HG03432 (cell line): ENCODE results near the gene TSSK2.

Source experiments
- ATAC-seq: cut with Tn5 transposase; IDR thresholded peaks from one replicate; pipeline ENCODE4 v1.9.1; 2021; ENCODE audit warnings: mild to moderate bottlenecking, moderate library complexity; ENCODE audit not compliant: unreplicated experiment

The TSSK2 gene

GRCh38 chr22:19122752-19123492 lies 8.2 kb upstream of the TSSK2 start:
- ATAC-seq: no peak

GRCh38 chr22:19123936-19124335 lies 7.2 kb upstream of the TSSK2 start:
- ATAC-seq: no peak

DNA sequence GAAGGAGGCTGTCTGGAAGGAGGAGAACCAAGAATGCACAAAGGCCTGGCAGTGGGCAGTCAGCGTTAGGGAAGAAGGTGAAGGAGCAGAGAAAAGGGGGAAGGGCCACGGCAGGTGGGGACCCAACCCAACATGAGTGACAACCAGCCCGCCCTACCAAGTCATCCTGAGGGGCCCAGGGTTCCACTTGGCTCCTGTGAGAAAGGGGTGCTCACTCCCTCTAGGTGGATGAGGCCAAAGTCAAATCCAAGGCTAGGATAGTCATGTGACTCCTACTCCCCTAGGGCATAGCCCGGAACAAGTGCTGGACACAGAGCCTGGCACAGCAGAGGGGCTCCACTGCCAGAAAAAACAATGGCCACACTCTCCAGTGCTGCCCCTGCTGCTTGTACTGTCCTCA lies 6.7 kb upstream of the TSSK2 start:
- ATAC-seq: no peak

DNA sequence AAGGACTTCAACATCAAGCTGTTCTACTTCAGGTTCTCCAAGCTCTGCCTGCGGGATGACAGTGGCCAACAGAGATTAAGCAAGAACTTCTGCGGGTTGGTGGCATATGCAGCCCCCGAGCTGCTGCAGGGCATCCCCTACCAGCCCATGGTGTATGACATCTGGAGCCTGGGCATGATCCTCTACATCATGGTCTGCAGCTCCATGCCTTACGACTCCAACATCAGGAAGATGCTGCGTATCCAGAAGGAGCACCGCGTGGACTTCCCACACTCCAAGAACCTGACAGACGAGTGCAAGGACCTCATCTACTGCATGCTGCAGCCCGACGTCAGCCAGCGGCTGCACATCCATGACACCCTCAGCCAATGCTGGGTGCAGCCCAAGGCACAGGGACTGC lies 6.1 kb upstream of the TSSK2 start:
- no peak for ATAC-seq

DNA sequence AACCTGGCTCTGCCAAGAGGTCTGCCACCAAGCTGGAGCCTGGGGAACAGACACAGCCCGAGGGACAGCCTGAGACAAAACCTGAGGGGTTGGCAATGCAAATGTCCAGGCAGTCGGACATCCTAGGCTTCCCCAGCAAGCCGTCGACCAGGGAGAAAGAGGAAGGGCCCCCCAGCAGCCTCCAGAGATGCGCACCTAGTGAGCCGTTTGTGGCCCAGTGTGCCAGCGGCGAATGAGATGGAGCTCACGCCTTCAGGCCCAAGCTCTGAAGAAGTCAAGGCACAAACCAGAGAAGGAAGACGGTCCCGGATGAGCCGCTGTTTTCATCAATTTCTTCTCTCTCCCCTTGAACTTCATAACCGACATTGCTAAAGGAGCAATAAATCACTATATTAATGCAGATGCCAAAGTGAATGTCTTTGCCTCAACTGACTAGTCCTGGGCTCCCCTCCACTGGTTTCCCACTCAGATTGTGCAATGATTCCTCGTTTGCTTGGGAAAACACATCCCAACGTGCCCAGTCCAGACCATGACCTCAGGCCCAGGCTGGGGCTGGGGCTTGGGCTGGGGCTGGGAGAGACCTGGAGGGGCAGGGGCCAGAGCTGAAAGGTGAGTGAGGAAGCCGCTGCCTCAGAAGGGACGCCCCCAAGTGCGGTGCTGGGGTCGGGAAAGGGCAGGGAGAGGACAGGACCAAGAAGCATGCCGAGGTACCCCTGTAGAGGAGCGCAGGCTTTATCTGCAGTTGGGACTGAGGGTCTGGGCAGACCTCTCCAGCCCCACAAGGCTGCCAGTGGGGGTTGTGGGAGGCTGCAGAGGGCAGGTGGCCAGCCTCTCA lies 5.4 kb upstream of the TSSK2 start:
- ATAC-seq: no peak

- ATAC-seq: no peak
Observed at GRCh38 chr22:19126309-19127273, 4.5 kb upstream of the TSSK2 start.

GRCh38 chr22:19127329-19128008 lies 3.6 kb upstream of the TSSK2 start:
- no peak for ATAC-seq

DNA sequence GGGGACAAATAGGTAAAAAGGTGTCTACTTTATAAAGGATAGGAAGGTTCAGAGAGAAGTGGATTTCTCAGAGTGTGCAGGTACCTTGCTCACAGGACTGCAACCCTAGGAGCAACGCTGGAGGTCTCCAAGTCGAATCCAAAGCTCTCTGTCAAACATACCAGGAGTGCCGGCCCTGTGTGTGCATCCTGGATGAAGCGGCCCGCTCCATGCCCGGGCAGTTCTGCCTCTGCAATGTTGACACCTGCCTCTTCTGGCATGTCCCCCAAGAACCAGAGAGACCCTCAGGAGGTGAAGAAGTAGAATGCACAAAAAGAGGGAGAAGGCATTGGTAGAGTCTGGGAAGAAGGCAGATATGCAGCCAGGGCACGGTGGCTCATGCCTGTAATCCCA lies 3.1 kb upstream of the TSSK2 start:
- no peak for ATAC-seq

DNA sequence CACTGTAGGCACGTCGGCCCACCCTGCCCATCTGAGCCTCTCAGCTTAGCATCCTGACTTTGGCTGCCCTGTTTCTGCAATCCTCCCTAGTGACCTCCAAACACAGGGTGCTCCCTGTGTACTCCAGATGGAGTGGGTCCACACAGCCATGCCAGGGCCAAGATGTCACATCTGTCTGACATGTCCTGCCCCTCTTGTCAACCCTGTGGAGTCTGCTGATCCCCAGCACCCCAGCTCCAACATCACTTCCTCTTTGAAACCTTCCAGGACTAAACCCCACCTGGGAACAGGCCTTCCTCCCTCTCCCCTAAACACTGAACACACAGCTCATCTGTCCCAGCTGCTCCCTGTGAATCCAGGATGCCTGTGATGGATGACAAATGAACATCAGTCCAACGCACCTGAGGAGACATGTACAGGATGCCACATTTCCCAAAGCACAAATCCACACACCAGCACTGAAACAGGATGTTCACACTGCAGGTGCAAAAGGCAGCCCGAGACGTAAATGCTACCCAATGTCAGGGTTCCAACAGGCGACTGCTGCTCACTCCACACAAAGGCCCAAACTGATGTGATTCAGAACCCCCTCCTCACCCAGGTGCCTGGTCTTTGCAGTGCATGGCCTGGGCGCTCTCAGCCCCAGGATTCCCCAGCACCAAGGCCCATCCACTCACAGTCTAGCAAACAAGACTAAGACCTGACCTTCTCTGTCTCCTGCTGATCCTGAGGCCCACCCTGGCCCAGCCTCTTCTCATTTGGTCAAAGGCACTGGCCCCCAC lies 2.0 kb upstream of the TSSK2 start:
- ATAC-seq: no peak

GRCh38 chr22:19129871-19130270 lies 1.2 kb upstream of the TSSK2 start:
- ATAC-seq: no peak

GRCh38 chr22:19131685-19132015 lies 542 bp downstream of the TSSK2 start:
- ATAC-seq: no peak

GRCh38 chr22:19132153-19132552 lies 1.0 kb downstream of the TSSK2 start:
- ATAC-seq: no peak

- ATAC-seq: no peak
Observed at GRCh38 chr22:19132693-19133400, 1.7 kb downstream of the TSSK2 start.

DNA sequence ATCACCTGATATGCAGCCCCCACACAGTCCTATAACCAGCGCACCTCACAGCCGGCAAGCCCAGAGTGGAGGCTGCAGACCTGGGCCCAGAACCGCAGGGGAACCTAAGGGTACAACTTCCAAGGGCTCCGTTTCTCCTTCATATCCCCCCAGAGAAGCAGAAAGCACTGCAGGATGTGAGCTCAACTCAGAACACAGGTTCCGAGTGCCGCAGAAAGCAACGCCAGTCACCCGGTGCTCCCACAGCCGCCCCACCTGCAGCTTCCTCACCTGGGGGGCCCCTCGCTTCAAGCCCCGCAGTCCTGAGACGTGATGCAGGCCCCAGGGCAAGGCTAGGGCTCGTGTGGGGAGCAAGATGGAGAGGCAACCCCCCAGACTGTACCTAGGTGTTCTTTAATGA lies 2.5 kb downstream of the TSSK2 start:
- no peak for ATAC-seq

GRCh38 chr22:19134176-19134831 lies 3.2 kb downstream of the TSSK2 start:
- no peak for ATAC-seq

DNA sequence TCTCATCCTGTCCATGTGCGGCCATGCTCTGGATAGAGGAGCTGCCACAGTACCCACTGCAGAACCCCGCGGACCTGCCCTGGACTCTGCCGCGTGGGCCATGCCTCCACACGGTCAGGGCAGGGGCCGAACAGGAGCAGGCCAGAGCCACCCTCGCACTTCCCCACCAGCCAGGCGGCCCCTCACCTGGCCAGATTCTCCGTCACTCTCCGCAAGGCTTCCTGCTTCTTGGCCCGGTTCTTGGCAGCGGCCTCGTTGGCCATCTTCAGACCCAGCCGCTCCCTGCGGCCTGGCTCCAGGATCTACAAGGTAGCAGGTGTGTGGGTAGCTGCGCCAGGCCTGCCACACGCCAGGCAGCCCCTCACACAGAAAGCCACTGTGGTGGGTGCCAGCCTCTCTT lies 3.8 kb downstream of the TSSK2 start:
- ATAC-seq: no peak

- no peak for ATAC-seq
Observed at GRCh38 chr22:19136915-19137314, 5.8 kb downstream of the TSSK2 start.

DNA sequence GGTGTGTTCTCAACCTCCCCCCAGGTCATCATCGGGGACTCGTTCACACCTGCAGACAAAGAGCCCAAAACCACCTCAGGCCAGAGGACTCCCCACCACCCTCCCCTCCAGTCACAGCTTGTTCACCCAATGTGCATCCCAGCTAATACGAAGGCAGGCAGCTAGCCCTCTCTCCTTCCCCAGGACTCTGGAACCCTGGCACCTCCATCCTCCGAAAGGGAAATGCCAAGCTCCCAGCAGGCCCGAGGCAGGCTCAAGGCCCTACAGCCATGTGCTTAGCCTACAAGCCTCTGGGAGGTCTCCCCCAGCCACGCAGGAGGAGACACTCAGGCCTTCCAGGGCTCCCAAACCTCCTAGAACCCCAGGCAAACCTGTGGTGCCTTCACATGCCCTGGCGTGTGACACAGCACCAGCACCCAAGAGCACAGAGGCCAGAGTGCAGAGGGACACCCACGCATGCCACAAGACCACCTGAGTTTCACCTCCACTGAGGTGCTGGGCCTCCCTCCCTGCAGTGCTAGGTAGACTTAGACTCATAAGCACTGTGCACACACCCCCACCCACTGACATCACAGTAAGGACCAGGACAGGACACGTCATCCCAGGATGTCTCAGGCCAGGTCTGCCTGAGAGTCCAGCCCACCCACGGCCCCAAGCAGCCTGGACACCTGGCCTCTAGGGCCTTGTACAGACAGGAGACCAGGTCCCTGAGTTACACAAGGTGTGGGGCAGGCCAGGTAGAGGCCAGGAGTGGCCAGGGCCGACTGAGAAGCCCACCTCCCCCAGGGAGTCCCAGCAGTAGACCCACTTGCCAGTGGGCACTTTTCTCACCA lies 6.5 kb downstream of the TSSK2 start:
- ATAC-seq: no peak
